Stimulated activated CD4-positive, alpha-beta T cell treated with anti-CD3 and anti-CD28 coated beads, TNF-alpha, amount 100 ng/mL, for 48 hours (primary cell): ENCODE measurements around the gene KICS2.

Source experiments
- DNase-seq, 3 donors: peaks; one replicate each; pipeline ENCODE4 v3.0.0-alpha.2; 2020; ENCODE audit warnings: low read depth in 3 of 3

Gene KICS2

GRCh38 chr12:64175254-64175945, 46.7 kb downstream of the KICS2 start:
- no peak for DNase-seq

GRCh38 chr12:64173456-64173855, 48.6 kb downstream of the KICS2 start:
- no peak for DNase-seq
